Left colon (tissue), 2 donors: ENCODE measurements around the gene ZNF205. TPM values are rescaled to one million over a fixed set of nuclear protein-coding genes. Genes with fewer than 3 reads are reported as not detected.

Source experiments
- ATAC-seq: fragments of 200-7000 bp; cut with Tn5 transposase; one replicate; pipeline ENCODE4 v1.9.1; 2020; ENCODE audit warnings: mild to moderate bottlenecking, moderate library complexity
- DNase-seq, 2 donors: peaks; one replicate each; pipeline ENCODE4 v3.0.0-alpha.2; 2020
- intact Hi-C, 2 donors: fragments of 100-400 bp; cut with DNase I in 1 of 2; cut with micrococcal nuclease in 1 of 2; formaldehyde crosslinking; loops; one replicate each; pipeline versions ENCODE4 v1.11.2 to v1.14.0; 2022; cut with DNase I, micrococcal nuclease
- total RNA-seq, 2 donors: library from RNA; stranded (reverse); fragmentation: NEBNext Ultra II Directional; extraction: Animal tissue kit (Norgen Biotek cat#: 25700); gene quantifications; one replicate each; pipeline ENCODE4 v1.2.1, GENCODE V29; 2021
- donor health status: DM: no; HTN: no; CAD: no.
- donor health status: DM: yes; HTN: yes; CAD: no.

ZNF205 gene
- total RNA-seq, 2 donors from 2014 or later: 8.2 to 9.6 TPM

- ATAC-seq (no peak), DNase-seq (no peak)
- intact Hi-C loops: no loop called here
Observed at GRCh38 chr16:3098459-3099394, 13.7 kb upstream of the ZNF205 start, which contains the start of gene ZSCAN10. ZSCAN10 (minus strand) TSS chr16:3099294; CDS start chr16:3092937, 6,357 bp downstream.

GRCh38 chr16:3099395-3099731, 13.0 kb upstream of the ZNF205 start:
- intact Hi-C loops: no loop called here

GRCh38 chr16:3099732-3100499, 12.5 kb upstream of the ZNF205 start:
- DNase-seq (peak; percentile 92 to 98), ATAC-seq (peak; percentile 98)
- intact Hi-C loops: no loop called here

More at GRCh38 chr16:3099395-3099731, 13.0 kb upstream of the ZNF205 start:
- ATAC-seq: no peak
- DNase-seq: no peak

GRCh38 chr16:3101018-3101840, 11.2 kb upstream of the ZNF205 start:
- ATAC-seq (no peak), DNase-seq (no peak)
- intact Hi-C loops: no loop called here

- ATAC-seq: no peak
- intact Hi-C loops: no loop called here
- no peak for DNase-seq
Observed at GRCh38 chr16:3101841-3102470, 10.4 kb upstream of the ZNF205 start.

GRCh38 chr16:3106205-3106928, 6.0 kb upstream of the ZNF205 start:
- ATAC-seq (peak; percentile 93), DNase-seq (peak; percentile 89 to 94)
- intact Hi-C loops: no loop called here

- intact Hi-C loops: no loop called here
- peak; percentile 13 for ATAC-seq
- DNase-seq: no peak
Observed at GRCh38 chr16:3112881-3113574, 642 bp downstream of the ZNF205 start.

GRCh38 chr16:3113765-3114479, 1.5 kb downstream of the ZNF205 start:
- intact Hi-C loops: no loop called here
- no peak for ATAC-seq
- DNase-seq: no peak

GRCh38 chr16:3115003-3115402, 2.6 kb downstream of the ZNF205 start:
- no peak for ATAC-seq
- no peak for DNase-seq
- intact Hi-C loops: no loop called here

GRCh38 chr16:3115561-3115960, 3.2 kb downstream of the ZNF205 start:
- no peak for ATAC-seq
- intact Hi-C loops: no loop called here
- no peak for DNase-seq

GRCh38 chr16:3118204-3118790, 5.9 kb downstream of the ZNF205 start:
- intact Hi-C loops: no loop called here
- DNase-seq (no peak), ATAC-seq (no peak)

GRCh38 chr16:3118846-3119245, 6.5 kb downstream of the ZNF205 start:
- intact Hi-C loops: no loop called here
- ATAC-seq (no peak), DNase-seq (no peak)

- intact Hi-C loops: no loop called here
- DNase-seq (no peak), ATAC-seq (no peak)
Observed at GRCh38 chr16:3119286-3119685, 6.9 kb downstream of the ZNF205 start.

- ATAC-seq: no peak
- intact Hi-C loops: no loop called here
- no peak for DNase-seq
Observed at GRCh38 chr16:3119701-3120408, 7.5 kb downstream of the ZNF205 start.

- no peak for ATAC-seq
- intact Hi-C loops: no loop called here
- DNase-seq: no peak
Observed at GRCh38 chr16:3120435-3120834, 8.0 kb downstream of the ZNF205 start.
